ENCODE results near the gene CYP2C9.

DNA sequence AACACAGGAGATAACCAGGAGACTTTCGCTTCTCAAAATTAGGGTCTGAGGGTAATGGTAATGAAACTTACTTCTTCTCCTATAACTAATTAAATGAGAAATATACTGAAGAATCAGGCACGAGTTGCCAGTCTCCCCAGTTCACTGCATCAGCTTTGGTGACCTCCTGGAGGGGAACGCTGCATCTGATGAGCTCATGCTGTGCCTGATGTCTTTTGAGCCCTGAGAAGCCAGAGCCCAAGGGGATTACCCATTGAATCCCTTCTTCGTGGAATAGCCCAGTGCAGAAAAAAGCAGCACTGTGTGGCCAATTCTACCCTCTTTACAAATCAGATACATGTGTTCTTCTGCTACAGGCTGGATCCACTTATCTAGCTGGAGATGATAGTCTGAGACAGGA lies 45.1 kb downstream of the CYP2C9 start:
- TF ChIP-seq, protein P1, sequence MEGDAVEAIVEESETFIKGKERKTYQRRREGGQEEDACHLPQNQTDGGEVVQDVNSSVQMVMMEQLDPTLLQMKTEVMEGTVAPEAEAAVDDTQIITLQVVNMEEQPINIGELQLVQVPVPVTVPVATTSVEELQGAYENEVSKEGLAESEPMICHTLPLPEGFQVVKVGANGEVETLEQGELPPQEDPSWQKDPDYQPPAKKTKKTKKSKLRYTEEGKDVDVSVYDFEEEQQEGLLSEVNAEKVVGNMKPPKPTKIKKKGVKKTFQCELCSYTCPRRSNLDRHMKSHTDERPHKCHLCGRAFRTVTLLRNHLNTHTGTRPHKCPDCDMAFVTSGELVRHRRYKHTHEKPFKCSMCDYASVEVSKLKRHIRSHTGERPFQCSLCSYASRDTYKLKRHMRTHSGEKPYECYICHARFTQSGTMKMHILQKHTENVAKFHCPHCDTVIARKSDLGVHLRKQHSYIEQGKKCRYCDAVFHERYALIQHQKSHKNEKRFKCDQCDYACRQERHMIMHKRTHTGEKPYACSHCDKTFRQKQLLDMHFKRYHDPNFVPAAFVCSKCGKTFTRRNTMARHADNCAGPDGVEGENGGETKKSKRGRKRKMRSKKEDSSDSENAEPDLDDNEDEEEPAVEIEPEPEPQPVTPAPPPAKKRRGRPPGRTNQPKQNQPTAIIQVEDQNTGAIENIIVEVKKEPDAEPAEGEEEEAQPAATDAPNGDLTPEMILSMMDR (optimal IDR thresholded peaks at IDR 0.05 in 1 of 3, IDR thresholded peaks at IDR 0.05 in 1 of 3, conservative IDR thresholded peaks at IDR 0.05 in 1 of 3; ENCODE audit: extremely low read depth in 1 of 3, insufficient read depth in 2 of 3, low read length in 3 of 3), result no peak
- TF ChIP-seq EZH2 (IDR thresholded peaks at IDR 0.05; ENCODE audit: low read length), result no peak

Data from keratinocyte (primary cell).